ENCODE results near the gene KRT9. TPM values are rescaled to one million over a fixed set of nuclear protein-coding genes. Genes with fewer than 3 reads are reported as not detected.
"Not testable (repeated sequence)": the region's sequence is repeated elsewhere in the genome, so short reads cannot be mapped to it uniquely, and the experiment has no call there.

KRT9 gene
- total and polyA plus RNA-seq, 7 experiments from 2014 or later = not detected

DNA sequence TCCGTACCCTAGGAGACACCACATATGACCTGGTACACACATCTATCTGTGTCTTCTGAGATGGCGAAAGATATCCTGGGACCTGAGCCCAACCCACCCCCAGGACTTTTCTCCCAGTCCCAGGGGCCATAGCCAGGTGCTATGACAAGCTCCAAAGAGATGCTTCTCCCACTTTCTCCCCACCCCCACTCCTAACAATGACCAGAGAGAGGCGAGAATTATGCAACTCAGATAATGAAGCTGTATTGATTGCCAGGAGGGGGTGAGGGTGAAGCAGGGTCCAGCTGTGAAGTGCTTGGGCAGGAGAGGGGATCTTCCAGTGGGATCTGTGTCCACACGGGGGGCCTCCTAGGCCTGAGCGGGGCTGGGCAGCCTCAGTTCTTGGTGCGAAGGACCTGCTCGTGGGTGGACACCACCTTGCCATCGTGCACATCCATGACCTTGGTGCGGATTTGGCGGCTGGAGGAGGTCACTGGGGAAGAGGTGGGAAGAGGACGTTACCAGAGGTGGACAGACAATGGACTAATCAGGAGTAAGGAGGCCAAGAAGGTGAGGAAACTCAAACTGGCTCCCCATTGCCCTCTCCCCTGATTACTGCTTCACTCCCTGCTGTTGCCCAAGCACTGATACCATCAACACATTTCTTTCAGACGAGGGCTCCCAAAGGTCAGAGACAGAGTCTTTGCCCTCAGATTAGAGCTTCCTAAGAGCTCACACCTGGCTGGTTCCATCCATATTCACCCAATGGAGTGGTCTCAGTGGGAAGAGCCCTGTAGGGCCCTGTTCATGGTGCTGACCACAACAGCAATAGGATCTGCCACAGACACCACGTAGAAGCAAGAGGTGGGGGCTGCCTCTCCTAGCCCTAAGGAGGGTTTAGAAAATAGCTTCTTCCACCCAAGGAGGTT lies 10.5 kb upstream of the KRT9 start:
- H3K27me3 ChIP-seq (ENCODE audit: control insufficient read depth in 2 of 2, insufficient read depth in 2 of 2, low read length in 2 of 2); H3K4me1 ChIP-seq (ENCODE audit: control insufficient read depth in 2 of 2, insufficient read depth in 2 of 2, low read length in 2 of 2); H3K36me3 ChIP-seq (ENCODE audit: control insufficient read depth in 2 of 3, insufficient read depth in 3 of 3, low read length in 3 of 3); intact Hi-C loops (cut with micrococcal nuclease); H3K36me3 Mint-ChIP-seq; H3K4me3 Mint-ChIP-seq; ATAC-seq; H3K27ac ChIP-seq (ENCODE audit: low read depth, low read length); CTCF ChIA-PET; H3K27ac Mint-ChIP-seq; H3K4me3 ChIP-seq (ENCODE audit: low read length); POLR2A ChIA-PET; DNase-seq; H3K9me3 Mint-ChIP-seq; H3K4me1 Mint-ChIP-seq; H3K9me3 ChIP-seq (ENCODE audit: control insufficient read depth in 2 of 3, low read length in 3 of 3): not testable (repeated sequence)
- H3K27me3 Mint-ChIP-seq = peaks cover 18 to 35% (median 23%) of the 10 kb centered on the region in 5 donors

GRCh38 chr17:41581366-41582060 lies 9.7 kb upstream of the KRT9 start:
- no peaks in the 10 kb centered on the region for H3K36me3 Mint-ChIP-seq
- Histone ChIP-seq H3K27ac (ENCODE audit: low read depth, low read length) (no peak overlapping the region), H3K4me1 (ENCODE audit: control insufficient read depth in 2 of 2, insufficient read depth in 2 of 2, low read length in 2 of 2) (no peaks in the 10 kb centered on the region), H3K4me3 (ENCODE audit: low read length) (no peak overlapping the region), H3K9me3 (ENCODE audit: control insufficient read depth in 2 of 3, low read length in 3 of 3) (no peaks in the 10 kb centered on the region), H3K36me3 (ENCODE audit: control insufficient read depth in 2 of 3, insufficient read depth in 3 of 3, low read length in 3 of 3) (no peaks in the 10 kb centered on the region), H3K27me3 (ENCODE audit: control insufficient read depth in 2 of 2, insufficient read depth in 2 of 2, low read length in 2 of 2) (peaks cover 0 to 4% of the 10 kb centered on the region in 2 donors)
- peaks cover 22 to 41% (median 27%) of the 10 kb centered on the region in 5 donors for H3K27me3 Mint-ChIP-seq
- DNase-seq (no peak), ATAC-seq (no peak)
- no peak overlapping the region for H3K27ac Mint-ChIP-seq
- H3K4me3 Mint-ChIP-seq = no peak overlapping the region
- ChIA-PET CTCF (interaction anchor here (0.6 kb wide), 1 partner anchor 1212 kb away, joined by 6 read pairs; no protein-coding TSS in a partner anchor), POLR2A (no interaction called here)
- intact Hi-C loops (cut with micrococcal nuclease) = no loop called here
- H3K9me3 Mint-ChIP-seq = peaks cover 0 to 1% (median 0%) of the 10 kb centered on the region in 11 donors
- peaks cover 0 to 3% (median 0%) of the 10 kb centered on the region in 7 donors for H3K4me1 Mint-ChIP-seq

DNA sequence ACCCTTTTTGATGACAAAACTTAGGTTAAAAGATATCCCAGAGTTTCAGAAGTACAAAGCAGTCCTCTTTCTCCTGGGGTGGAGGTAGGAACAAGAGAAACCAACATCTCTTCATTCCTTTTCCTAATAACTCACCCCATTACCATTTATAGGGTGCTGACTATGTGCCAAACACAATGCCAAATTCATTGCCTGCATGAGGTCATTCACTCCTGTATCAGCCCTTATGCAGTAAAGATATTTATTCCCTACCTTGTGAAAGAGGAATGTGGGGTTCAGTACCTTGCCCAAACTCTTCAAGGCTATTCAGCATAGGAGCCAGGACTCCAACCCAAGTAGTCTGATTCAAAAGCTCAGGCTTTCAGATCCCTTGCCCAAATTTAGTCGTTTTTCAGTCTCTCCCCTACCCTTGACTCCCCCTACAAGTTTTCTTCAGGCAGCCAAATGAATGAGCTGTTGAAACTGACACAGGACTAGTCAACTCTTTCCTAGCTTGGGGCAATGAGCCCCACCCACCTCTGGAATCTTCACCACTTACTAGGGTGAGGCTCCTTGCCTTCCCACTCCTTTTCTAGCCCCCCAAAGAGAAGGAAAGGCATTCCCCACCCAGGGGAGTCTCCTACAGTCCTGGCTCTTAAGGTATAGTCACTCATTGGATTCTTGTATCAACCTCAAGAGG lies 9.0 kb upstream of the KRT9 start:
- POLR2A ChIA-PET = no interaction called here
- Histone ChIP-seq H3K4me1 (ENCODE audit: control insufficient read depth in 2 of 2, insufficient read depth in 2 of 2, low read length in 2 of 2) (no peaks in the 10 kb centered on the region), H3K27ac (ENCODE audit: low read depth, low read length) (no peak overlapping the region), H3K36me3 (ENCODE audit: control insufficient read depth in 2 of 3, insufficient read depth in 3 of 3, low read length in 3 of 3) (no peaks in the 10 kb centered on the region), H3K4me3 (ENCODE audit: low read length) (no peak overlapping the region), H3K27me3 (ENCODE audit: control insufficient read depth in 2 of 2, insufficient read depth in 2 of 2, low read length in 2 of 2) (peaks cover 0 to 4% of the 10 kb centered on the region in 2 donors), H3K9me3 (ENCODE audit: control insufficient read depth in 2 of 3, low read length in 3 of 3) (no peaks in the 10 kb centered on the region)
- no peak for ATAC-seq
- Mint-ChIP-seq H3K27me3 (peaks cover 22 to 46% (median 30%) of the 10 kb centered on the region in 5 donors), H3K27ac (no peak overlapping the region), H3K36me3 (no peaks in the 10 kb centered on the region), H3K4me1 (peaks cover 0 to 3% (median 0%) of the 10 kb centered on the region in 7 donors), H3K4me3 (no peak overlapping the region), H3K9me3 (peaks cover 0 to 1% (median 0%) of the 10 kb centered on the region in 11 donors)
- intact Hi-C loops (cut with micrococcal nuclease) = no loop called here
- CTCF ChIA-PET = interaction anchor here (0.6 kb wide), 1 partner anchor 1211 kb away, joined by 6 read pairs; no protein-coding TSS in a partner anchor
- no peak for DNase-seq

DNA sequence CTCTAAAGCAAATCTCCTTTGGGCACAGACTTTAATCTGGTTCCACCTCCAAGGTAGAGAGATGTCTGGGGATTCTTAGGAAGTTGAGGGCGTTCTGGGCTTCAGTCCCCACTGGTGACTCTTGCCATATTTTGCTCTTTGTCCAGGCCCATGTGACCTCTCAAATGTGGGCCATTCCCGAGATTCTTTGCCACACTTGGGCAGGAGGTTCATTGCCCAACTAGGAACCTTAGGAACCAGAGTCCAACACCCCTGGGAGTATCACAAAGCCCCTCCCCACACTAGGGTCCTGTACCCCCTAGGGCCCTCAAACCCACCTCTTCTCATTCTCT lies 8.4 kb upstream of the KRT9 start:
- no peaks in the 10 kb centered on the region for H3K36me3 Mint-ChIP-seq
- no peaks in the 10 kb centered on the region for H3K4me1 ChIP-seq (ENCODE audit: control insufficient read depth in 2 of 2, insufficient read depth in 2 of 2, low read length in 2 of 2)

DNA sequence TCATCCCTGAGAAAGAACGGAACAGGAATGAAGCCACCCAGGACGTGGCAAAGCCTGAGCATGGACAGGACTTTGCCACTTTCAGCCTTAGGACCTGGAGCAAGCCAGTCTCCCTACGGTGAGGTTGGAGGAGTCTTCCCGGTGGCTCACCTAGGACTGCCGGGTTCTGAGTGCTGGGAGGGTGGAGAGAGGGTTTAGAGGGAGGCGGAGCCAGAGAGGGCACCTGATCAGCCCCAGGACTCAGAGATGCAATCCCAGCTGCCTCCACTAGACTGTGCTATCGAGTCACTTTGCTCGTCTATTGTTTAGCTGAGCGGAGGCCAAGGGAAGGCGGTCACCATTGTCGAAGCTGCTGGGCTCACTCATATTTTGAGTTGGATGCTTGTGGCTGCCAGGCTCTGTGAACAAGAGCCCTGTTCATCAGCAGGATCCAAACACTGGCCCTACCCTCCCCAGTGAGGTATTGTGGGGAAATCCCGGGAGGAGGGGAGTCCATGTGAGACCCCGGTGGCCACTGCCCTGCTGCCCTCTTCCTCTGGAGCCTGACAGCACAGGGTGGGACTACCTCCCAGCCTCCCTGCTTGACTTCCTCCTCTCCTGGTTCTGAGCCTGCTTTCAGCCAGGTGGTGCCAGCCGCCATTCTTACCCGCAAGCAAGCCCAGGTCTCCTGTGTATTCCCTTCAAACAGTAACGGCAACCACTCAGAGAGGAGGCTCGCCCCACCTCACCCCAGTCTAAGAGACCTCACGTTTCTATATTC lies 7.8 kb upstream of the KRT9 start:
- Mint-ChIP-seq H3K9me3 (peaks cover 0 to 1% (median 0%) of the 10 kb centered on the region in 11 donors), H3K4me3 (no peak overlapping the region), H3K27me3 (peaks cover 22 to 52% (median 28%) of the 10 kb centered on the region in 5 donors), H3K27ac (no peak overlapping the region), H3K4me1 (peaks cover 0 to 3% (median 0%) of the 10 kb centered on the region in 7 donors), H3K36me3 (no peaks in the 10 kb centered on the region)
- no peaks in the 10 kb centered on the region for H3K9me3 ChIP-seq (ENCODE audit: control insufficient read depth in 2 of 3, low read length in 3 of 3)
- no peak overlapping the region for H3K4me3 ChIP-seq (ENCODE audit: low read length)
- no peak overlapping the region for H3K27ac ChIP-seq (ENCODE audit: low read depth, low read length)
- no peaks in the 10 kb centered on the region for H3K36me3 ChIP-seq (ENCODE audit: control insufficient read depth in 2 of 3, insufficient read depth in 3 of 3, low read length in 3 of 3)
- ATAC-seq = peak; percentile 90
- ChIA-PET CTCF (interaction anchor here (0.5 kb wide), 1 partner anchor 171 kb away, joined by 3 read pairs; no protein-coding TSS in a partner anchor), POLR2A (no interaction called here)
- H3K27me3 ChIP-seq (ENCODE audit: control insufficient read depth in 2 of 2, insufficient read depth in 2 of 2, low read length in 2 of 2) = peaks cover 0 to 4% of the 10 kb centered on the region in 2 donors
- intact Hi-C loops (cut with micrococcal nuclease) = loop anchor here in 1 of 2 donors (1.0 to 2.0 kb wide), 3 partner anchors 31 to 82 kb away; no protein-coding TSS in a partner anchor
- no peaks in the 10 kb centered on the region for H3K4me1 ChIP-seq (ENCODE audit: control insufficient read depth in 2 of 2, insufficient read depth in 2 of 2, low read length in 2 of 2)
- DNase-seq = peak in 8 of 9 donors; percentile 12 to 71 (median 36)

More for the DNA sequence above, 8.4 kb upstream of the KRT9 start:
- H3K9me3 Mint-ChIP-seq = peaks cover 0 to 1% (median 0%) of the 10 kb centered on the region in 11 donors
- no peak overlapping the region for H3K27ac Mint-ChIP-seq
- Histone ChIP-seq H3K4me3 (ENCODE audit: low read length) (no peak overlapping the region), H3K36me3 (ENCODE audit: control insufficient read depth in 2 of 3, insufficient read depth in 3 of 3, low read length in 3 of 3) (no peaks in the 10 kb centered on the region), H3K27ac (ENCODE audit: low read depth, low read length) (no peak overlapping the region), H3K9me3 (ENCODE audit: control insufficient read depth in 2 of 3, low read length in 3 of 3) (no peaks in the 10 kb centered on the region), H3K27me3 (ENCODE audit: control insufficient read depth in 2 of 2, insufficient read depth in 2 of 2, low read length in 2 of 2) (peaks cover 0 to 4% of the 10 kb centered on the region in 2 donors)
- peaks cover 22 to 50% (median 28%) of the 10 kb centered on the region in 5 donors for H3K27me3 Mint-ChIP-seq
- ATAC-seq = no peak
- peaks cover 0 to 3% (median 0%) of the 10 kb centered on the region in 7 donors for H3K4me1 Mint-ChIP-seq
- CTCF ChIA-PET = no interaction called here
- no peak overlapping the region for H3K4me3 Mint-ChIP-seq
- POLR2A ChIA-PET = no interaction called here
- no peak for DNase-seq
- intact Hi-C loops (cut with micrococcal nuclease) = no loop called here

GRCh38 chr17:41578971-41579370 lies 7.1 kb upstream of the KRT9 start:
- ChIA-PET CTCF (interaction anchor here (0.5 kb wide), 1 partner anchor 171 kb away, joined by 3 read pairs; no protein-coding TSS in a partner anchor), POLR2A (no interaction called here)
- Mint-ChIP-seq H3K9me3 (peaks cover 0 to 1% (median 0%) of the 10 kb centered on the region in 11 donors), H3K27ac (no peak overlapping the region), H3K27me3 (peaks cover 22 to 48% (median 28%) of the 10 kb centered on the region in 5 donors), H3K36me3 (no peaks in the 10 kb centered on the region), H3K4me1 (peaks cover 0 to 3% (median 0%) of the 10 kb centered on the region in 7 donors), H3K4me3 (no peak overlapping the region)
- ATAC-seq = no peak
- H3K36me3 ChIP-seq (ENCODE audit: control insufficient read depth in 2 of 3, insufficient read depth in 3 of 3, low read length in 3 of 3) = no peaks in the 10 kb centered on the region
- intact Hi-C loops (cut with micrococcal nuclease) = loop anchor here in 1 of 2 donors (1.0 to 2.0 kb wide), 3 partner anchors 30 to 82 kb away; no protein-coding TSS in a partner anchor
- H3K9me3 ChIP-seq (ENCODE audit: control insufficient read depth in 2 of 3, low read length in 3 of 3) = no peaks in the 10 kb centered on the region
- H3K27me3 ChIP-seq (ENCODE audit: control insufficient read depth in 2 of 2, insufficient read depth in 2 of 2, low read length in 2 of 2) = peaks cover 0 to 4% of the 10 kb centered on the region in 2 donors
- H3K4me3 ChIP-seq (ENCODE audit: low read length) = no peak overlapping the region
- H3K4me1 ChIP-seq (ENCODE audit: control insufficient read depth in 2 of 2, insufficient read depth in 2 of 2, low read length in 2 of 2) = no peaks in the 10 kb centered on the region
- DNase-seq = no peak
- H3K27ac ChIP-seq (ENCODE audit: low read depth, low read length) = no peak overlapping the region
